ENCODE measurements around the gene SIPA1L3.

SIPA1L3 gene

GRCh38 chr19:38250821-38251563 lies 344.0 kb downstream of the SIPA1L3 start:
- H3K4me3 ChIP-seq (ENCODE audit: low read depth, low read length), result no peak overlapping the region
- DNase-seq (ENCODE audit: low read depth), result no peak
- no peak for TF ChIP-seq CTCF (IDR thresholded peaks at IDR 0.05; ENCODE audit: insufficient read depth, low read depth, low read length, missing control alignments)

GRCh38 chr19:38251564-38252051 lies 344.6 kb downstream of the SIPA1L3 start:
- TF ChIP-seq CTCF (IDR thresholded peaks at IDR 0.05; ENCODE audit: insufficient read depth, low read depth, low read length, missing control alignments), result no peak
- no peak for DNase-seq (ENCODE audit: low read depth)
- no peak overlapping the region for H3K4me3 ChIP-seq (ENCODE audit: low read depth, low read length)

GRCh38 chr19:38252385-38252784 lies 345.4 kb downstream of the SIPA1L3 start:
- no peak for TF ChIP-seq CTCF (IDR thresholded peaks at IDR 0.05; ENCODE audit: insufficient read depth, low read depth, low read length, missing control alignments)
- DNase-seq (ENCODE audit: low read depth), result no peak
- no peak overlapping the region for H3K4me3 ChIP-seq (ENCODE audit: low read depth, low read length)

- DNase-seq (ENCODE audit: low read depth), result no peak
- no peak for TF ChIP-seq CTCF (IDR thresholded peaks at IDR 0.05; ENCODE audit: insufficient read depth, low read depth, low read length, missing control alignments)
- no peak overlapping the region for H3K4me3 ChIP-seq (ENCODE audit: low read depth, low read length)
Observed at GRCh38 chr19:38252941-38253691, 346.1 kb downstream of the SIPA1L3 start.

GRCh38 chr19:38253788-38254187 lies 346.8 kb downstream of the SIPA1L3 start:
- DNase-seq (ENCODE audit: low read depth), result no peak
- H3K4me3 ChIP-seq (ENCODE audit: low read depth, low read length), result no peak overlapping the region
- TF ChIP-seq CTCF (IDR thresholded peaks at IDR 0.05; ENCODE audit: insufficient read depth, low read depth, low read length, missing control alignments), result no peak

GRCh38 chr19:38255383-38256014 lies 348.5 kb downstream of the SIPA1L3 start:
- no peak for DNase-seq (ENCODE audit: low read depth)
- no peak for TF ChIP-seq CTCF (IDR thresholded peaks at IDR 0.05; ENCODE audit: insufficient read depth, low read depth, low read length, missing control alignments)
- no peak overlapping the region for H3K4me3 ChIP-seq (ENCODE audit: low read depth, low read length)

Data from GM12865 (cell line).